HL-60 (cell line): Measurements from ENCODE around the gene ARHGAP20.

Experiments used
- DNase-seq, 2 experiments: peaks; one replicate each; pipeline ENCODE4 v3.0.0-alpha.2; 2010 to 2020; ENCODE audit warnings: low read depth in 1 of 2, low spot score in 1 of 2
- H3K27ac ChIP-seq: fragments of 250-450 bp; sonication (Bioruptor Pico); replicated peaks from 2 replicates; pipeline ENCODE4 v1.5.1; 2020; ENCODE audit warnings: mild to moderate bottlenecking, moderate library complexity
- H3K27me3 ChIP-seq: fragments of 250-450 bp; sonication (Bioruptor Pico); 2 replicates; pipeline ENCODE4 v1.5.1; 2021; ENCODE audit warnings: mild to moderate bottlenecking, moderate library complexity; ENCODE audit not compliant: insufficient read depth, poor library complexity, severe bottlenecking
- H3K4me3 ChIP-seq: replicated peaks from 2 replicates; pipeline ENCODE4 v1.5.1; 2011; ENCODE audit warnings: mild to moderate bottlenecking, control low read depth, low read length; ENCODE audit not compliant: insufficient read depth
- CTCF ChIP-seq: IDR thresholded peaks from one replicate; pipeline ENCODE4 v1.5.1; 2011; ENCODE audit warnings: low read length, control low read depth, inconsistent platforms; ENCODE audit not compliant: insufficient read depth
- GABPA ChIP-seq: IDR thresholded peaks from 2 replicates; pipeline ENCODE4 v1.6.1; 2012; ENCODE audit warnings: low read depth
- POLR2AphosphoS5 ChIP-seq: IDR thresholded peaks from 2 replicates; pipeline ENCODE4 v1.6.1; 2012; ENCODE audit warnings: low read depth
- REST ChIP-seq: IDR thresholded peaks from 2 replicates; pipeline ENCODE4 v1.6.1; 2012; ENCODE audit warnings: low read depth; ENCODE audit not compliant: insufficient replicate concordance
- SPI1 ChIP-seq: IDR thresholded peaks from 2 replicates; pipeline ENCODE4 v1.6.1; 2012; ENCODE audit warnings: low read depth, mild to moderate bottlenecking, borderline replicate concordance

The ARHGAP20 gene

GRCh38 chr11:110712659-110713448, 617 bp upstream of the ARHGAP20 start:
- peak in 1 of 2 experiments; percentile 5 for DNase-seq
- no peak for TF ChIP-seq CTCF
- no peak for TF ChIP-seq GABPA
- no peak for TF ChIP-seq REST
- TF ChIP-seq POLR2AphosphoS5, result no peak
- no peak for TF ChIP-seq SPI1
- peak overlapping the region; percentile 25 for H3K4me3 ChIP-seq

GRCh38 chr11:110711448-110711775, 825 bp downstream of the ARHGAP20 start:
- peaks cover 54% of the 10 kb centered on the region for H3K27me3 ChIP-seq
- no peak overlapping the region for H3K27ac ChIP-seq
- TF ChIP-seq GABPA (no peak), REST (no peak), POLR2AphosphoS5 (no peak), SPI1 (no peak), CTCF (no peak)
- DNase-seq, result no peak
- peak overlapping the region; percentile 5; the same call in 1 of the 2 replicates for H3K4me3 ChIP-seq

More at GRCh38 chr11:110712659-110713448, 617 bp upstream of the ARHGAP20 start:
- Histone ChIP-seq H3K27ac (no peak overlapping the region), H3K27me3 (peaks cover 54% of the 10 kb centered on the region)

GRCh38 chr11:110710628-110711381, 1.4 kb downstream of the ARHGAP20 start:
- no peak overlapping the region for H3K27ac ChIP-seq
- TF ChIP-seq POLR2AphosphoS5 (no peak), CTCF (no peak), GABPA (no peak), REST (no peak), SPI1 (no peak)
- H3K4me3 ChIP-seq, result no peak overlapping the region
- DNase-seq, result no peak
- H3K27me3 ChIP-seq, result peaks cover 54% of the 10 kb centered on the region
